T-helper 17 cell (primary cell): Measurements from ENCODE around the gene POP5. TPM values are rescaled to one million over a fixed set of nuclear protein-coding genes. Genes with fewer than 3 reads are reported as not detected.
A peak's percentile ranks its signal among the peaks of the same experiment; 100 is the strongest.
"Not testable (repeated sequence)": the region's sequence is repeated elsewhere in the genome, so short reads cannot be mapped to it uniquely, and the experiment has no call there.

Source experiments
- ATAC-seq: fragments of 150-1000 bp; cut with Tn5 transposase; 2 replicates; pipeline ENCODE4 v1.10.0; 2021; ENCODE audit warnings: mild to moderate bottlenecking, moderate library complexity
- DNase-seq, 3 donors: peaks; one replicate each; pipeline versions ENCODE4 v3.0.0 to v3.0.0-alpha.2; 2020 to 2021
- H3K9me3 ChIP-seq: one replicate; pipeline ENCODE4 v1.7.0; 2013; ENCODE audit warnings: low read length, mild to moderate bottlenecking; ENCODE audit not compliant: control insufficient read depth, poor library complexity, severe bottlenecking
- H3K27ac Mint-ChIP-seq: one replicate; pipeline ENCODE4 v1.8.0; 2022; ENCODE audit warnings: mild to moderate bottlenecking, moderate library complexity, mixed read lengths
- H3K27me3 Mint-ChIP-seq: one replicate; pipeline ENCODE4 v1.8.0; 2022; ENCODE audit warnings: mixed read lengths
- H3K36me3 Mint-ChIP-seq: one replicate; pipeline ENCODE4 v1.8.0; 2022; ENCODE audit warnings: low read depth, mixed read lengths
- H3K4me1 Mint-ChIP-seq: one replicate; pipeline ENCODE4 v1.8.0; 2022; ENCODE audit warnings: mild to moderate bottlenecking, mixed read lengths
- H3K4me3 Mint-ChIP-seq: one replicate; pipeline ENCODE4 v1.8.0; 2022; ENCODE audit warnings: mild to moderate bottlenecking, moderate library complexity, mixed read lengths
- total RNA-seq, 4 donors: library from RNA in 2 of 4; stranded (reverse) in 2 of 4; gene quantifications; one replicate each; pipeline ENCODE4 v1.2.3 and lab custom pipeline; 2022 to 2026

Gene POP5
- total RNA-seq, 2 donors from 2014 or later: 26.8 to 28.7 TPM

GRCh38 chr12:120539303-120539702, 41.9 kb downstream of the POP5 start:
- Mint-ChIP-seq H3K36me3 (peaks cover 2% of the 10 kb centered on the region), H3K27me3 (no peaks in the 10 kb centered on the region), H3K4me1 (peaks cover 53% of the 10 kb centered on the region), H3K4me3 (peak overlapping the region; percentile 98), H3K27ac (peak overlapping the region; percentile 97)
- no peaks in the 10 kb centered on the region for H3K9me3 ChIP-seq
- ATAC-seq: no peak
- DNase-seq: no peak

DNA sequence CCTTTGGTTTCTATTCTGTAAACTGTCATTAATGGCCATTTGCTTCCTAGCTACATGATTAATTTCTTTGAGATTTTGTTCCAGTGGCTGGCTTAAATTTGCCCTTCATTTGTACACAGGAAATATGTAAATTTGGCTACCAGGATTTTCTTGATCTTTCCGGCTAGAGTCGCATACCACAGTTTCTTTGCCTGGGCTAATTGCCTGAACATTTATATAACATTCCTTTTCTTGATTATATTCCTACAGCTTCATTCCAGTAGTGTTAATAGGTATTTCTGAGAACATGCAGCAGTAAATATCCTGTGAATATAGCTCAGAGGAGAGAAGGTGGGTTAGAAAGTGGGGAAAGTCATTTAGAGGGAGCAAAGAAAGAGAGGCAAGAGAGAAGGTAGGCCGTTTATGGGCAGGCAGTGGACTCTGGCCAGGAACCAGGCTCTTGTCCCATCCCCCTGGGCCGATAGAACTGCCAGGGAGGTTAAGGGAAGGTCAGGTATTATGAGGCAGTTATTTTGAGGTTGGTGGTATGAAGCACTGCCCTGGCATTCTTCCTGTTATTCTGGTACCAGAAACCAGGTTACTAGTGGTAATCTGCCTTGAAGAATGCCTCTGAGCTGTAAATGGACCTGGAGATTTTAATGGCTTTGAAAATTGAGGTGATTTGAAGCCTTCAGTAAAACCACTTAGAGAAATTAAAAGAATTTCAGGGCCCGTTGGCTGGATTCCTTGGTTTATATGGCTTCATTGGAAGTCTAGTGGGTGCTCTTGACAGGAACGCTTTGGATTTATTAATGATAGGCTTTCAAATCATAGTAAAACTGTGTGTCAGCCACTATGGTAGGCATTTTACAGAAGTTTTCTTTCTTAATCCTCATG, 42.7 kb downstream of the POP5 start:
- Mint-ChIP-seq H3K27me3 (no peaks in the 10 kb centered on the region), H3K4me3 (peak overlapping the region; percentile 98), H3K36me3 (peaks cover 2% of the 10 kb centered on the region), H3K27ac (peak overlapping the region; percentile 97), H3K4me1 (peaks cover 56% of the 10 kb centered on the region)
- ATAC-seq (no peak), DNase-seq (no peak)
- H3K9me3 ChIP-seq: no peaks in the 10 kb centered on the region

GRCh38 chr12:120537856-120538220, 43.4 kb downstream of the POP5 start:
- H3K4me1 Mint-ChIP-seq: peaks cover 55% of the 10 kb centered on the region
- peaks cover 2% of the 10 kb centered on the region for H3K36me3 Mint-ChIP-seq
- no peak for DNase-seq

GRCh38 chr12:120536064-120536791, 45.0 kb downstream of the POP5 start:
- Mint-ChIP-seq H3K27me3 (no peaks in the 10 kb centered on the region), H3K27ac (peak overlapping the region; percentile 97), H3K4me1 (peaks cover 48% of the 10 kb centered on the region), H3K36me3 (peaks cover 2% of the 10 kb centered on the region), H3K4me3 (peak overlapping the region; percentile 98)
- DNase-seq (no peak), ATAC-seq (peak; percentile 39)
- H3K9me3 ChIP-seq: no peaks in the 10 kb centered on the region

More at GRCh38 chr12:120537856-120538220, 43.4 kb downstream of the POP5 start:
- no peaks in the 10 kb centered on the region for H3K27me3 Mint-ChIP-seq
- no peak for ATAC-seq
- H3K4me3 Mint-ChIP-seq: peak overlapping the region; percentile 98
- peak overlapping the region; percentile 97 for H3K27ac Mint-ChIP-seq
- H3K9me3 ChIP-seq: no peaks in the 10 kb centered on the region

DNA sequence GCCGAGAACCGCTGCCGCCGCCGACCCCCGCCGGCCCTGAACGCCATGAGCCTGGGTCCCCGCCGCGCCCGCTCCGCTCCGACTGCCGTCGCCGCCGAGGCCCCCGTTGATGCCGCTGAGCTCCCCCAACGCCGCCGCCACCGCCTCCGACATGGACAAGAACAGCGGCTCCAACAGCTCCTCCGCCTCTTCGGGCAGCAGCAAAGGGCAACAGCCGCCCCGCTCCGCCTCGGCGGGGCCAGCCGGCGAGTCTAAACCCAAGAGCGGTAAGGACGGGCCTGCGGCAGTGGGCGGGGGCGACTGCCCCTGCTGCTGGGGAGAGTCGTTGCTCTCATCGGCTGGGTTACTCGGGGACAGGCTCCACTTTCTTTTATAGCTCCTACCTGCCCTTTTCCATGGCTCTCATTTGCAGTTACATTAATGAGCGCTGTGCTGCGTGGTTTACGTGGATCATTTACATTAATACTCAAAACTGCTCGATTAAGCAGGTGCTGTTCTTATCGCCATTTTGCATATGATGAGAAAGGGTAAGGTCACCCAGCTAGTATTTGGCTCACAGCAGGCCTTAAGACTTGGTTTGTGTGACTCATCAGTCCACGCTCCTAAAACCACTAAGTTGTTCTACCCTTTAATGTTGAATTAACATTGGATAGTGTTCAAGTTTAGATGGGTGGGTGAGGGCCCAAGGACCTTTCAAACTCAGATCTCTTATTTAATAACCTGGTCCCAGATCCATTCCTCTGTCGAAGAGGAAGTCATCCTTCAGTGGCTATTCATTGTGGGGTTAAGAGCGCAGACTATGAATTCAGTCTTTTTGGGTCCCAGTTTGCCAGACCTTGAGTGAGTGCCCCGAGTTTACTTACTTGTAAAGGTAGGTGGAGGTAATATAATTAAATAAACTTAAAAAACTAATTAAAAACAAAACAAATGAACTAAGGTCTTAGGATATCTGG, 46.2 kb downstream of the POP5 start:
- no peaks in the 10 kb centered on the region for H3K9me3 ChIP-seq
- Mint-ChIP-seq H3K4me1 (peaks cover 40% of the 10 kb centered on the region), H3K36me3 (peaks cover 2% of the 10 kb centered on the region), H3K27ac (peak overlapping the region; percentile 97), H3K4me3 (peak overlapping the region; percentile 98), H3K27me3 (no peaks in the 10 kb centered on the region)
- peak; percentile 27 to 37 (median 35) for DNase-seq
- ATAC-seq: peak; percentile 64

- no peaks in the 10 kb centered on the region for H3K9me3 ChIP-seq
- Mint-ChIP-seq H3K27ac (peak within 1 kb of the TSS; percentile 97), H3K4me1 (peaks cover 40% of the 10 kb centered on the region), H3K27me3 (no peaks in the 10 kb centered on the region), H3K4me3 (peak within 1 kb of the TSS; percentile 98), H3K36me3 (peaks cover 2% of the 10 kb centered on the region)
- peak; percentile 74 for ATAC-seq
- peak; percentile 56 to 60 (median 56) for DNase-seq
Observed at GRCh38 chr12:120534203-120534702, 46.9 kb downstream of the POP5 start, which contains the start of gene RNF10. TSS of gene RNF10 (plus strand) at chr12:120534356. CDS start at chr12:120534812, 456 bp downstream.

DNA sequence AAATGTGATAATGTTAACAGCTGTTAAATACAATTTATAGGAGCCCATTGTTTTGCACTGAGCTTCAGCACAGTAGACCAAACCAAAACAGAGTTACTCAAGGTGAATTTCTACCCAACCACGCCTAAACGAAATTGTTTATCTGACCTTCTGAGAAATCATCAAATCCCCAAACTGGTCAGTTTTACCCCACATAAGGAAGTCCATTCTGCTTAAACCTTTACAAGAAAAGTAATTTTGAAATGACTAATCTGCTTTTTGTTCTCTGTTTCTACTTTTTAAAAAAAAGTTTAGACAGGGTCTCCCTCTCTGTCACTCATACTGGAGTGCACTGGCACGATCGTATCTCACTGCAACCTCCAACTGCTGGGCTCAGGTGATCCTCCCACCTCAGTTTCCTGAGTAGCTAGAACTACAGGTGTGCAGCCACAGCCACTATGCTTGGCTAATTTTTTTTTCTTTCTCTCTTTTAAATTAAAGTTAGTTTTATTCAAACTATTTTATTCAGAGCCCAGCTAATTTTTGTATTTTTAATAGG, 48.4 kb downstream of the POP5 start:
- no peaks in the 10 kb centered on the region for H3K27me3 Mint-ChIP-seq
- peaks cover 33% of the 10 kb centered on the region for H3K4me1 Mint-ChIP-seq
- H3K36me3 Mint-ChIP-seq: peaks cover 4% of the 10 kb centered on the region
- no peak overlapping the region for H3K4me3 Mint-ChIP-seq
- no peak overlapping the region for H3K27ac Mint-ChIP-seq
- DNase-seq: no peak
- H3K9me3 ChIP-seq: no peaks in the 10 kb centered on the region
- no peak for ATAC-seq

- H3K27ac Mint-ChIP-seq: peak overlapping the region; percentile 99
- DNase-seq, H3K27me3 Mint-ChIP-seq, H3K36me3 Mint-ChIP-seq, H3K9me3 ChIP-seq, ATAC-seq: not testable (repeated sequence)
- H3K4me3 Mint-ChIP-seq: peak overlapping the region; percentile 100
- peaks cover 21% of the 10 kb centered on the region for H3K4me1 Mint-ChIP-seq
Observed at GRCh38 chr12:120530418-120530761, 50.8 kb downstream of the POP5 start.

DNA sequence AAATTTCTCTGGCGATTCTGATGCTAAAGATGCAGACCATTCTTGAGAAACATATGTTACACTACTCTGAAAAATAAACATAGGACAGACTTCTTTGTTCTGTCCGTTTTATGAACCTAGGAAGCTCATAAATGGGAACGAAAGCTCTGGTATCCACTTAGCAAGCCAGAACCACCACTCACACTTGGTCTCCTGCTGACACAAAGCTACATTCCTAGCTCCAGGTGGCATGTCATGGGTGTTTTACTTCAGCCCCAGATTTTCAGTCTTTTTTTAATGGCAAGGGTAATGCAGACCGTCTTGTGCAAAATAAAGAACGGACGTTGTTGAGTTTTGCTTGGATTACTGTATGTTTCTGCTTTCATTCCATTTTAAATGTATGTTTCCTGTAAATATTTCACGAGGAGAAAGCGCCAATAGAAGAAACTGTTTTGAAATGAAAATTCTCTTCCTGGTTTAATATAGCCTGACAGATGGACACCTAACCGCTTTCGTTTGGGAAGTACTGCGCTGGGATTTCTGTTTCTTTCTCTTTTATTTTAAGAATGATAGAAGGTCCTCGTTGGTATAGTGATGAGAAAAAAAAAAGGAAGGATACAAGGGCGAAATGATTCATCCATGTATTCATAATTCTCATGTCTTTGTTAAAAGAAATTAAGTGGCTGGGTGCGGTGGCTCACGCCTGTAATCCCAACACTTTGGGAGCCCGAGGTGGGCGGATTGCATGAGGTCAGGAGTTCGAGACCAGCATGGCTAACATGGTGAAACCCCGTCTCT, 51.4 kb downstream of the POP5 start:
- DNase-seq (no peak), ATAC-seq (no peak)
- H3K9me3 ChIP-seq: no peaks in the 10 kb centered on the region
- Mint-ChIP-seq H3K27ac (peak overlapping the region; percentile 99), H3K4me1 (peaks cover 18% of the 10 kb centered on the region), H3K36me3 (peaks cover 4% of the 10 kb centered on the region), H3K4me3 (peak overlapping the region; percentile 100), H3K27me3 (no peaks in the 10 kb centered on the region)

DNA sequence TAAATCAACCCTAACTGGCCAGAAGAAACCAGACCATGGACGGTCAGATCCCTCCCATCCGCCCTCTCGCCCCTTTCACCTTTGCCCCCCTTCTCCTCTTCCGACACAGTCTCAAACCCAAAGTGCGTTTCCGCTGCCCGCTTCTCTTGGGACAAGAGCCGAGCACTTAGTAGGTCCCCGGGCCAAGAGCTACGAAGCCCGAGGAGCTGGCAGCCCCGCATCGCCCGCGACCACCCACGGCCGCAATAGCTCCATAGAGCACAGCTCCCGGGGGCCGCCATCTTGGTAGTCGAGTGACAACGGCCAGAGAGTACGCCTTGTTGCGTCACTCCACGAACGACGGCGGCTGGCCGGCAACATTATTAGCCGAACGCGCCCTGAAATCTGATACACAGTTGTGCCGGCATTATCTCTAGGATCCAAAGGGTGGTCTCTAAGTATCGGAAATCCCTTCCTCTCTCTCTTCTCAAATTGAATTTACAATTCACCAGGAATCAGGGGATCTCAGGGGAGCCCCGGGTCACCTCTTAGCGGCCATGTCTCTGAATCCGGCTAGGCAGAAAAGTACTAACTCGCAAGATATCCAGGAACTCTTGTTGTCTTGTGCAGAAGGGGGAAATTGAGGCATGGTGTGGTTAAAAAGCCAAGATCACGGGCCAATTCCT, 52.2 kb downstream of the POP5 start, which contains the start of gene COQ5:
Gene COQ5 (minus strand): TSS at position 298 of the 665 bp plus-strand sequence. CDS start 17 bp downstream, at position 281.
- Mint-ChIP-seq H3K27me3 (no peaks in the 10 kb centered on the region), H3K36me3 (peaks cover 2% of the 10 kb centered on the region), H3K4me1 (peaks cover 16% of the 10 kb centered on the region), H3K27ac (peak within 1 kb of the TSS; percentile 99), H3K4me3 (peak within 1 kb of the TSS; percentile 100)
- H3K9me3 ChIP-seq: no peaks in the 10 kb centered on the region
- ATAC-seq: peak; percentile 97
- DNase-seq: peak; percentile 63 to 70 (median 64)
